GM18499 (cell line): ENCODE data around the gene OR2T11.
"Not testable (repeated sequence)": the region's sequence is repeated elsewhere in the genome, so short reads cannot be mapped to it uniquely, and the experiment has no call there.

Experiments used
- ATAC-seq: cut with Tn5 transposase; IDR thresholded peaks from one replicate; pipeline ENCODE4 v1.9.1; 2021; ENCODE audit warnings: moderate number of reproducible peaks; ENCODE audit not compliant: insufficient read depth, unreplicated experiment

The OR2T11 gene, protein sequence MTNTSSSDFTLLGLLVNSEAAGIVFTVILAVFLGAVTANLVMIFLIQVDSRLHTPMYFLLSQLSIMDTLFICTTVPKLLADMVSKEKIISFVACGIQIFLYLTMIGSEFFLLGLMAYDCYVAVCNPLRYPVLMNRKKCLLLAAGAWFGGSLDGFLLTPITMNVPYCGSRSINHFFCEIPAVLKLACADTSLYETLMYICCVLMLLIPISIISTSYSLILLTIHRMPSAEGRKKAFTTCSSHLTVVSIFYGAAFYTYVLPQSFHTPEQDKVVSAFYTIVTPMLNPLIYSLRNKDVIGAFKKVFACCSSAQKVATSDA

DNA sequence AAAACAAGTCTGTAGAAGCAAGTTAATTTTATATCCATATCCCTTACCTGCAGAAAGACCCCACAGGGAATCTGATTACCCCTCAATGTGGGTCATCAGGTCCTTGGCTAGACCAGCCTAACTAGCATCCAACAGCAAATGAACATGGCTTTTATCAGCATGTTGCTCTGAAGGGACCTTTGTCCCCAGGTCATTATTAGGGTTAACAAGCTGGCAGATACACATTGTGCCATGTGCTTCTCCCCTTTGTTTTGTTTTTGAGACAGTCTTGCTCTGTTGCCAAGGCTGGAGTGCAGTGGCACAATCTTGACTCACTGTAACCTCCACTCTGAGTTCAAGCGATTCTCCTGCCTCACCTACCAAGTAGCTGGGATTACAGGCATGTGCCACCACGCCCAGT, at the start of gene OR2T11:
OR2T11 (minus strand) TSS at position 101 of the 400 bp plus-strand sequence. CDS start 7,963 bp downstream, outside the sequence.
- ATAC-seq: not testable (repeated sequence)

DNA sequence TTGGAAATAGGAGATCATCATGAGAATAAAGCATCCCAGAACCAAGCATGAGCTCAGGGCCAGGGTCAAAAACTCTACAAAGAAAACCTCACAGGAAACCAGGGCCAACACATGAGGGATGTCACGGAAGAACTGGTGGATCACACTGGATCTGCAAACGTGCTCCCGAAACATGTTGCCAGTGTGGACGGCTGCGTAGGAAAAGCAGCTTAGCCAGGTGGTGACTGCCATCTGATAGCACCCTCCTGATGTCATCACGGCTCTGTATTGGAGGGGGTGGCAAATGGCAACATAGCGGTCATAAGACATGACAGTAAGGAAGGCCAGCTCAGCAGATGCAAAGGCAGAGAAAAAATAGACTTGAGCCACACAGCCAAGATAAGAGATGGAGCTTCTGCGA, 46.8 kb upstream of the OR2T11 start:
- ATAC-seq: no peak

DNA sequence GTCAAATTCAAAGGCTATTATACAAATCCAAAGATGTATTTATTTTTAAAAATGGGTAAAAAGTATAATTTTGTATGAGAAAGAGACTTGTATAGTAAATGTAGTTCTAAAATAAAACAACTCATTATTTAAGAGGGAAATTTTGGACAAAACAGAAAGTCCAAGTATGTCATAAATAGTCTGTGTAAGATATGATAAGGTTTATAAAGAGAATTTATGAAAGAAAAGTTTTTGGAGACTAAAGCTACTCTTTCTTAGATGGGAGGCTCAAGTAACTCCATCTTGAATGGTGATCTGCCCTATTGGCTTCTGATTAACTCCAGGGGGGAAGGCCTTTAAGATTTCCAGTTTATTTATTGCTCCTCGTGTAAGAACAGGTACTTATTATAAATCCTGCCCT, 35.1 kb upstream of the OR2T11 start:
- no peak for ATAC-seq

DNA sequence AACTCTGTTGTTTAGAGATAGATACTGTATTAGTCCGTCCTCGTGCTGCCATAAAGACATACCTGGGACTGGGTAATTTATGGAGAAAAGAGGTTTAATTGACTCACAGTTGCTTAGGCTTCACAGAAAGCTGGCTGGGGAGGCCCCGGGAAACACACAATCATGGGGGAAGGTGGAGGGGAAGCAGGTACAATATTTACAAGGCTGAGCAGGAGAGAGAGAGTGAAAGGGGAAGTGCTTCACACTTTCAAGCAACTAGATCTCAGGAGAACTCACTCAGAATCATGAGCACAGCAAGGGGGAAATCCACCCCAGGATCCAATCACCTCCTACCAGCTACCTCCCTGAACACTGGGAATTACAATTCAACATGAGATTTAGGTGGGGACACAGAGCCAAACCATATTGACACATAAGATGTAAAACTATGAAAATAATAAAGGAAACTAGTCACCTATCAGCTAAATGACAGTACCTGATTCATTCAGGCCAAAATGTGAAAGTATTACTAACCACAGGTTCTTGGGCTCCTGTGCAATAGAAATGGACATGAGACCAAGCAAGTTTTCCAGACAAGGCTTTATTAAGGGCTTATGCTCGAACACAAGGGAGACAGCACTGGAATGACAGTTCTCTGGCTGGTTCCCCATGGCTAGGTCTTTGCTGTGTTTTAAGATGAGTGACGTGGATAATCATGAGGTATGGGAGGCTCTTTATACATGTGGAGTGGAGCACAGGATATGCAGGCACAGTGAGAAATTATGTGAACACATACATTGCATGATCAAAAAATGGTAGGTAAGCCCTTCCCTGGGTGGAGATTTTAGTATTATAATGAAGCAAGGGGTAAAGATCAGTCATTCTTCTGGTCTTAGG, 28.8 kb upstream of the OR2T11 start:
- ATAC-seq: peak; percentile 80

DNA sequence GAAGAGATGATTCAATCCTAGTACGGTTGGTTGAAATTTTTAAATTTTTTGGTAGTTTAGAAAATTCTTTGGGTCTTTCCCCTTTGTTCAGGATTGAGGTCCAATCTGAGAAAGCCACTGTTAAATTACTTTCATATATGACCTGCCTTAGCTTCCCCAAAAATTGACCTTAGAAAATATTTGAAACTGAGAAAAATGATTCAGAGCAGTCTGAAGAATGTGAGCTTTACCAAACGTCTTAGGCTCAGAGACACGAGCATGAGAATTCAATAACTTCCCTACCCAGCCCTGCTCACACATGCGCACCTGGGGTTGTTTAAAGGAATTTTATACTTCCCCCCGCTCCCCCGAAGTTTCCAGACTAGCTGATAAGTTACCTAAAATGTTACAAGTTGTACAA, 21.9 kb upstream of the OR2T11 start:
- ATAC-seq: not testable (repeated sequence)

DNA sequence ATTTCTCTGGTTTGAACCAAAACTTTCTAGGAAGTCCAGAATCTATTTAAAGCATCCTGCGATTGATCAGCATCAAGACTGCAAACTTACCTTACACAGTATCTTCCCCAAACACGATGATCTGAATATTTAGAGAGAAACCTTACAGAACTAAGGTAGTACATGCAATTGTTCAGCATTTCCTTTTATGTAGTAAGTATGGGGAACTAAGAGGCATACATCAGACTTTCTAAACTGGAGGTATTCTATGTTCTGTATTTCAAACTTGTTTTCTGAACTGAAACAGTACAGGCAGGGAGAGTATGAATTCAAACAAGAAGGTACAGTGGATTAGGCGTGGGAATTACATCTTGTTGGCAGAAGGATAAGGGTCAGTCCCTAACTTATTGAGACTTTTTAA, 20.5 kb upstream of the OR2T11 start, which contains the start of gene OR2T27:
OR2T27 (minus strand) TSS at position 175 of the 400 bp plus-strand sequence. CDS start 4,644 bp downstream, outside the sequence.
- peak; percentile 72 for ATAC-seq

DNA sequence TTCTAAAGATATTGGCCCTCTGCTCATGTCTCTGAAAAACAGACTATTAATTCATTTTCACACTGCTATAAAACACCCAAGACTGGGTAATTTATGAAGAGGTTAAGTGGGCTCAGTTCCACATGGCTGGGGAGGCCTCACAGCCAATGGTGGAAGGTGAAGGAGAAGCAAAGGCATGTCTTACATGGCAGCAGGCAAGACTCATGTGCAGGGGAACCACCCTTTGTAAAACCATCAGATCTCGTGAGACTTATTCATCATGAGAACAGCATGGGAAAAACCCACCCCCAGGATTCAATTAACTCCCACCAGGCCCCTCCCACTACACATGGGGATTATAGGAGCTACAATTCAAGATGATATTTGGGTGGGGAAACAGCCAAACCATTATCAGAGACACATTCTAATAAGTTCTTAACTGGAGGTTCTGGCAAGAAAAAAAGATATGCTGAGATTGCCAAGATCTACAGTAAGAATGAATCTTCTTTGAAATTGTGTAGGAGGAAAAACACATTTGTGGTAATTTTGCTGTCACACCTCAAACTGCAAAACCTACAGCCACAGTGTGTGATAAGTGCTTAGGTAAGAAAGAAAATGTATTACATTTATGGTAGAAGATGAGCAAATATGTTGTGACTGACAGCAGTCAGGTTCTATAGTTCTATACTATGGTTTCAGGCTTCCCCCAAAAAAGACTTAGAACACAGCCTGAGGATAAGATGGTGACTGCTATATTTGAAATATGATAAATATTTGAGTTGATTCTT, 14.1 kb upstream of the OR2T11 start:
- ATAC-seq: not testable (repeated sequence)

DNA sequence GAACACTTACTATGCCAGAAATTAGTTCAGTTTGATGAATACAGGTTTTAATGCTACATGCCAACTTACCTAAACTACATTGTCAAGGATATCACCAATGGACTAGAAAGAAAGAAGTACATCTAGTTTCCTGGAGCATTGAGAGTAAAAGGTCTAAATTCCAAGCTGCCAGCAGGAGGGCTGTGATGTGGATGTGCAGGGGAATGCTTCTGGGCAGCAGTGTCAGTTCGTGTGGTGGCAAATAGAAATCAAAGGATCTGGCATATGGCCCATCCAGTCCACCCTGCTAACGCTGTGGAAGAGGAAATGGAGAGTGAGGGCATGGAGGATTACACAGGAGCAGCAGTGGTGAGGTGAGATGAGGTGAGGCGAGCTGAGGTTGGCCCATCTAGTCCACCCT, 10.3 kb upstream of the OR2T11 start, which contains the start of gene OR2T35:
OR2T35 (minus strand) TSS at position 101 of the 400 bp plus-strand sequence. CDS start 6,020 bp downstream, outside the sequence.
- not testable (repeated sequence) for ATAC-seq

DNA sequence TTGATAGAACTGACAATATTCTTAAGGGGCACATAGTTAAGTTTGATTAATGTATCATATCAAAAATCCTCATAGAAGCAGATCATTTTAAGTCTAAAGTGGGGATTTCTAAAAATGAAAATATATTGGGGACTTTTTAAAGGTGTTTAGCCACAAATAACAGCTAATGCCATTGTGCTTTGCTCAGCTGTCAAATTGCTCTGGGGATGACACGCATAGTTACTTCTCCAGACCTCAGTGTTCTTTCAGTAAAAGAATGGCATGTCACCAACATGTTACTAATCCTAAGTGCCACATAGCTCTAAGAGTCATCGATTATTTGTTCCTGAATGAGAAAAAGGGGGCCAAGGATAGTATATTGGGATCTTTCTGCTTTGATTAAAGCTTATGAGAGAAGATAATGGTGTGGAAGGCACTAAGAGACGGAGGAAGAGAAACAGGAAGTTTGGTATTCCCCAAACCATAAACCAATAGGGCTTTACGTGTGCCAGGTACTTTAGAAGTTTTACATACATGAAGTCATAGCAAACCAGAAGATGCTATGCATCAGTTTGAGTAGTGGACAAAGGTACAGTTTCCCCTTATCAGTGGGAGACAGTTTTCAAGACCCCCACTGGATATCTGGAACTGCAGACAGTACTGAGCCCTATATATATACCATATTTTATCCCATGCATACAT, 8.2 kb upstream of the OR2T11 start:
- ATAC-seq: peak; percentile 60

DNA sequence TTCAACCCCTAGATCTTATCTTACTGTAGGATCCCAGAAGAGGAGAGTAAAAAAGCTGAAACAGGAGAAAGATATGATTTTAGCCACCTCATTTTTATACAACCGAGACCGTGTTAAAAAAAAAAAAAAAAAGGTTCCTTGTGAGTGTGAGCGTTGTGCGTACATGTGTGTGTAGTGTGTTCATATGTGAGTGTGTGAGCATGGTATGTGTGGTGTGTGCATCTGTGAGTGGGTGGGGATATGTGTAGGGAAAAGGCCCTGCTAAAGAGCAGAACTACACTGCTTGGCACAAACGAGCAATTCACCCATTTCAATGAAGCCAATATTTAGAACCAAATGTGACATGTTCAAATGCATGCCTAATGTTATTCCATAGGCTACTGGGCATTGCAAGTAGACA, 6.7 kb upstream of the OR2T11 start:
- ATAC-seq: not testable (repeated sequence)

DNA sequence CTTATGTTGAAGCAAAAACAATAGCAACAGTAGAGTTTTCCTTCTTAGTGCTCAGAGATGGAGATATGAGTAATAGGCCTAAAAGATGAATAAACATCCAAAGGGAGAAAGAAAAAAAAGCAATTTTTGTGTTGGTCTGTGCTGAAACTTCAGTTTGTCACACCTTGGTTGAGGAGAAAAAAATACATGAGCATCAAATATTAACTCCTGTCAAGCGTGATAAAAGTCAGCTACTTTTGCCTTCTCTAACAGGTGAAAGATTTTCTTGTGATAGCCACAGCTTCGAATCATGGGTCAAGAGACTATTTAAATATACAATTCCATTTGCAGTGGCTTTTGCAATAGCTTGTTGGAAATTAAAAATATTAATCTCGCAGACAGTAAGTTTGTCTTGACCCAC, 6.0 kb upstream of the OR2T11 start:
- peak; percentile 32 for ATAC-seq

DNA sequence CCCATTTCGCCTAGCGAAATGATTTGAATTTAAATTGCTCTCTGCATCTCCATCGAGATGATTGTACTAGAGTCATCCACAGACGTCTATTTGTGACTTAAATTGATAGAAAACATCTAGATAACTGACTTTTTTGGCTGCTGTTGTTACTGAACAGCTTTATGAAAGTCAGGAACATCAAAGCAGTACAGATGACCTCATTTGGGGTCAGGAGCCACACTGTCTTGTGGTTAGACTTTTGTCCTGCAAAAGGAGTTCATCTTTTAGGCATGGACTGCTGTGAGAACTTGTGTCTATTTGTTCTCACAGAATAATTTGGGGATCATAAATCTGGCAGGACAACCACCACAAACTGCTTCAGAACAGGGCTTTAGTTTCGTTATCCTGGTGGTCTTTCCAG, 4.8 kb upstream of the OR2T11 start:
- ATAC-seq: not testable (repeated sequence)

DNA sequence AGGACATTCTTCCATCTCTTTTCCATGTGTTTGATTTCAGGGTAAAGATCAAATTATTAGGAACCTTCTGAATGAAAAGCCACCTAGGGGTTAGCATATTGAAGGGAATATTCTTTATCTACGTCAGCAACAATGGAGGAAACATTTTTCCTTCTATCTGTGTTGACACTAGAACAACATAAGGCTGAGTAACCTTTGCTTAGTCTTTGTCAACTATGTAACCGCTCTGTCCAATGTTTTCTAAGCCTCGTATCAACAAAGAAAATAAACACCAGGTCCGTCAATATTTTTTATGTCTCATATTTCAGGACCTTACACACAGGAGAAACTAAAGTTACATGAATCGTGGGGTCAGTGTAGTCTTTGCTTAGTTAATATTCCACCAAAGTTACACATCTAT, 1.7 kb upstream of the OR2T11 start:
- ATAC-seq: not testable (repeated sequence)

DNA sequence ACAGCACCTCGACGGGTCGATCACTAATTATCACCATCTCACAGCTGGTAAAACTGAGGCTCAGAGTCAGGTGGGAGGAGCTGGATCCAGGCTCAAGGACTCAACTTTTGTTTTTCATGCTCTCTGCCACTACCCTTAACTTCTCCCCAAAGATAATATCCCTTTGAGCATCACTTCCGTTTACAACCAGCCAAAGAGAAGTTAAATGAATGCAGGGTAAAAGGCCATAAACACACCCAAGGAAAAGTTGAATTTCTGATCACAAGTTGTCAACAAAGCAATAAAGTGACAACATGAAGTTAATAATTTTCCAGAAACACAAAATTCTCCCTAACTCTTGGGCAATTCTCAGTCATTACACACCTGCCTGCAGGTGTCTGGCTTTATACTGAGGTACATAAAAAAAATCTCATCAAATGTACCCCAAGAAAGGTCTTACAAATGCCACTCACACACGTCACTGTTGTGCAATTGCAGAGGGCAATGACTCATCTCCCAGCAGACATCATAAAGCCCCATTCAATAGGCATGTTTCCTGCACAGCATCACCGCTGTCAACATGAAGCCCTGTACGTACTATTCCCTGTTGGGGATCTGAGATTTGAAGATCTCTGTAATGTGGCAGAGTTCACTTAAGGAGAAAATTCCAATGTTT, 3.4 kb downstream of the OR2T11 start:
- ATAC-seq: no peak

DNA sequence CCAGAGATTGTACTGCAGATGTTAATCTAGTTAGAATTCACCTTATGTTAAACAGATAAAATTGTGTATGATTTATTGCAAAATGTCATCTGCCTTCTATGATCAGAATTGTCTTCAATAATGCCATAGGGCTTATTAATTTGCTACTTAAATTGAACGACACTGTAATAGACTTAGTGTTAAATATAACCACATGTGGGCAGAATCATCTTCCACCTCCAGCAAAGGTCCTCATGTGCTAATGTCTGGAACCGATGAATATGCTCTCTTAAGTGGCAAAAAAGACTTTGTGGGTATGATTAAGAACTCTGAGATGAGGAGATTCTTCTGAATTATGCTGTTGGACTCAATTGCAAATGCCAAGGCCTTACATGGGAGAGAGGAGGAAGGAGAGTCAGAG, 4.3 kb downstream of the OR2T11 start:
- no peak for ATAC-seq

DNA sequence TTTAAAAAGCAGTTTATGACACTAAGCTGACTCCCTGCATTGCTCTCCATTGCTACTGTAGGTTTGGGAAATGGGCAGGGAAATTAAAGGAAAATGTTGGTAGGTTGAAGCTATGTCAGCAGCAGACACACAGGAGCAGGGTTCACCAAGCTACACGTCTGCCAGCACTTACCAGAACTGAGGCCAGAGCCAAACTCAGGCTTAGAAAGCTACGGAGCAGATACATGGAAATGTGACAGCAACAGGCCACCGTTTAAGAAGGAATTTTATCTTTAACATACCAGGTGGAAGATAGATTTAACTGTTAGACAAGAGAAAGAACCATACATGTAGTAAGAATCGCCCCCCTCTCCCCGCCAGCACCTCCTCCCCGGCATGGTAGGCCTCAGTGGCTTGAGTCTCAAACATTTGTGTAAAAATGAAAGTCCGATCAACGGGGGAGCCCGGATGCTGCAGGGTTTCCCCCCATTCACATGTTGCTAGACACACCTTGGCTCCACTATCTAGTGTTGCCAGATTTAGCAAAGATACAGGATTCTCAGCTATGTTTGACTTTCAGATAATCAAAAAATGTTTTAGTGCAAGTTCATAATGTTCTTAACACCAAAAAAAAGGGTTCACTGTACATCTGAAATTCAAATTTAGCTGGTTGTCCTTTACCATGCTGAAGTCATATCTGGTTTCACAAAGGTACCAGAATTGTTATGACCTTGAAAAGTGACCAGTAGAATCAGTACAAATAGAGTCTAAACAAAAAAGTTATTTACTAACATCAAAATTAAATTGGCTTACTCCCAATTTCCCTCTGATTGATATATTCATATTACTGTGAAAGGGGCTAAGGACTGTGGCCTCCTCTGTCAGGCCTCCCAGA, 6.7 kb downstream of the OR2T11 start:
- ATAC-seq: peak; percentile 93

DNA sequence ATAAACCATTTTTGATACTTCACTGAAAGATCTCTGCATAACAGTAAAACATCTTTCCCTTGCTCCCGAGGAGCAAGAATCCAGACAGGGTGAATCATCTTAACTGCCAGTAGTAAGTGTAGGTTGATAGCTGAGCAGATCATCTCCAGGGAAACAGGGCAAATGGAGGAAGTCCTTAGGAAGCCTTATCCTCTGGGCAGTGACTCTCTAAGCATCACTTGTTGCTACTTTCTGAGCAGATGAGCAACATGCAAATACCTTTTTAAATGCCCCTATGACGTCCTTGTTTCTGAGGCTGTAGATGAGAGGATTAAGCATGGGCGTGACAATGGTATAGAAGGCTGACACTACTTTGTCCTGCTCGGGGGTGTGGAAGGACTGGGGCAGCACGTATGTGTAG, 8.9 kb downstream of the OR2T11 start:
- ATAC-seq: no peak

DNA sequence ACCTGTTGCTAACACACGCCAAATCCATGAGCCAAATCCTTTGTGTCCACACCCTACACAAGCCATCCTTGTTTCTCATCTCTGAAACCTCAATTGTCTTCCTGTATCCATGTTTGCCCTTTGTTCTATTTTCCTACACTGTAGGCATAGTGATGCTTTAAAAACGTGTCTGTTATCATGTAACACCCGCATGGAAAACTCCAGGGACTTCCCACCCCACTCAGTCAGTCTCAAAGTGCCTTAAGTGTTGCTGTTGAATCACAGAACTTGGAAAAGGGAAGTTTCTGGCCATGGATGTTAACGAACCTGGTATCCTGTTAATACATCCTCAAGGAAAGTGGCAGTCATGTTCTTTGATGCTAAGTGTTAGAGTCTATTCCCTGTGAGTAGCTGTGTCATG, 9.7 kb downstream of the OR2T11 start:
- ATAC-seq: no peak
